K562 (cell line): ENCODE results near the gene FKRP. TPM values are rescaled to one million over a fixed set of nuclear protein-coding genes. Genes with fewer than 3 reads are reported as not detected.
A peak's percentile ranks its signal among the peaks of the same experiment; 100 is the strongest.

Experiments
- CEBPG ChIP-seq, 3 experiments: fragments of 200-800 bp in 1 of 3; sonication (Bioruptor generic) in 1 of 3; sonication (generic) in 1 of 3; formaldehyde crosslinking in 1 of 3; IDR thresholded peaks in 2 of 3; conservative IDR thresholded peaks in 1 of 3; 2 replicates each; pipeline versions ENCODE4 v1.6.1 to v1.8.0; 2016 to 2022; ENCODE audit warnings: missing compliant biosample characterization in 2 of 3, missing genetic modification characterization in 2 of 3, mild to moderate bottlenecking in 1 of 3, missing genetic modification reagents in 1 of 3
- ESRRB ChIP-seq: fragments of 250-450 bp; sonication (Bioruptor Pico); IDR thresholded peaks from 2 replicates; pipeline ENCODE4 v1.5.0; 2020; ENCODE audit warnings: mild to moderate bottlenecking, moderate library complexity, borderline replicate concordance
- FOSL1 ChIP-seq: fragments of 200-800 bp; sonication (Bioruptor generic); conservative IDR thresholded peaks from 2 replicates; pipeline ENCODE4 v1.6.1; 2016; ENCODE audit warnings: missing genetic modification characterization, missing compliant biosample characterization
- HDAC1 ChIP-seq, 2 experiments: fragments of 450-650 bp; IDR thresholded peaks; 2 replicates each; pipeline ENCODE4 v1.6.1; 2016 to 2017; ENCODE audit warnings: inconsistent platforms in 1 of 2, mild to moderate bottlenecking in 1 of 2, moderate library complexity in 1 of 2
- HLTF ChIP-seq: fragments of 450-650 bp; IDR thresholded peaks from 2 replicates; pipeline ENCODE4 v1.6.1; 2016
- KLF13 ChIP-seq: fragments of 450-650 bp; IDR thresholded peaks from 2 replicates; pipeline ENCODE4 v1.6.1; 2016; ENCODE audit warnings: missing genetic modification characterization, low read depth, mild to moderate bottlenecking, missing compliant biosample characterization, moderate library complexity, borderline replicate concordance
- MAFF ChIP-seq: IDR thresholded peaks from 2 replicates; pipeline ENCODE4 v1.6.1; 2012; ENCODE audit warnings: low read length, improper control_type of control experiment
- NR2C1 ChIP-seq, 2 experiments: fragments of 450-650 bp; IDR thresholded peaks; 2 replicates each; pipeline ENCODE4 v1.6.1; 2017; ENCODE audit warnings: mild to moderate bottlenecking in 2 of 2, antibody characterized with exemption in 1 of 2, inconsistent platforms in 1 of 2, missing compliant biosample characterization in 1 of 2, missing genetic modification characterization in 1 of 2
- POLR2AphosphoS5 ChIP-seq: IDR thresholded peaks from 2 replicates; pipeline ENCODE4 v1.6.1; 2011; ENCODE audit warnings: mild to moderate bottlenecking, low read depth, low read length, moderate library complexity; ENCODE audit not compliant: control insufficient read depth, insufficient read depth
- RHOXF2B ChIP-seq: fragments of 250-450 bp; sonication (Bioruptor Pico); conservative IDR thresholded peaks from 2 replicates; pipeline ENCODE4 v1.5.1; 2021
- SETDB1 ChIP-seq: IDR thresholded peaks from one replicate; pipeline ENCODE4 v1.6.1; 2012; ENCODE audit warnings: low read length, control low read depth, inconsistent platforms
- SIX5 ChIP-seq, 2 experiments: IDR thresholded peaks; 2 replicates each; pipeline ENCODE4 v1.6.1; 2011; ENCODE audit warnings: low read length in 2 of 2, borderline replicate concordance in 1 of 2, low read depth in 1 of 2, mild to moderate bottlenecking in 1 of 2, moderate library complexity in 1 of 2; ENCODE audit not compliant: insufficient read depth in 1 of 2
- SP1 ChIP-seq: sonication (generic); formaldehyde crosslinking; IDR thresholded peaks from 2 replicates; pipeline ENCODE4 v1.8.1; 2022; ENCODE audit warnings: mild to moderate bottlenecking, missing genetic modification reagents
- STAT5B ChIP-seq: fragments of 250-450 bp; sonication (Bioruptor Pico); IDR thresholded peaks from 2 replicates; pipeline ENCODE4 v1.8.0; 2021; ENCODE audit warnings: mild to moderate bottlenecking, inconsistent platforms
- TAL1 ChIP-seq: fragments of 450-650 bp; IDR thresholded peaks from 2 replicates; pipeline ENCODE4 v1.6.1; 2016; ENCODE audit warnings: mild to moderate bottlenecking
- TEAD2 ChIP-seq: fragments of 450-650 bp; IDR thresholded peaks from 2 replicates; pipeline ENCODE4 v1.6.1; 2016; ENCODE audit warnings: missing genetic modification characterization, control low read depth, missing compliant biosample characterization
- THAP7 ChIP-seq: fragments of 250-450 bp; sonication (Bioruptor Pico); IDR thresholded peaks from 2 replicates; pipeline ENCODE4 v1.5.0; 2021
- ZBTB17 ChIP-seq: fragments of 450-650 bp; formaldehyde crosslinking; IDR thresholded peaks from 2 replicates; pipeline ENCODE4 v1.4.0; 2020; ENCODE audit warnings: mild to moderate bottlenecking
- ZNF253 ChIP-seq: fragments of 250-450 bp; sonication (Bioruptor Pico); conservative IDR thresholded peaks from 2 replicates; pipeline ENCODE4 v1.6.1; 2021; ENCODE audit warnings: mild to moderate bottlenecking
- ZNF280A ChIP-seq: fragments of 450-650 bp; IDR thresholded peaks from 2 replicates; pipeline ENCODE4 v1.6.1; 2018; ENCODE audit warnings: mild to moderate bottlenecking, low read depth; ENCODE audit not compliant: partially characterized antibody
- ZNF347 ChIP-seq: fragments of 450-650 bp; formaldehyde crosslinking; IDR thresholded peaks from 2 replicates; pipeline ENCODE4 v1.4.0; 2020; ENCODE audit warnings: low read depth, mild to moderate bottlenecking, moderate library complexity
- ZNF57 ChIP-seq: fragments of 450-650 bp; formaldehyde crosslinking; IDR thresholded peaks from 2 replicates; pipeline ENCODE4 v1.4.0; 2020; ENCODE audit warnings: mild to moderate bottlenecking, moderate library complexity
- ZNF696 ChIP-seq: fragments of 250-450 bp; sonication (Bioruptor Pico); conservative IDR thresholded peaks from 2 replicates; pipeline ENCODE4 v1.4.0; 2020; ENCODE audit warnings: mild to moderate bottlenecking, moderate library complexity
- polyA plus RNA-seq, 8 experiments: library from polyadenylated mRNA; depleted of rRNA in 4 of 8; stranded (reverse) in 5 of 8; unstranded in 3 of 8; fragments of >200 nt; fragmentation: Nextera tagmentation in 2 of 8; fragmentation: Illumina TruSeq in 1 of 8; extraction: Ambion mirVana in 2 of 8; extraction: Trizol in 1 of 8; gene quantifications; 2 replicates each; pipeline versions ENCODE4 v1.2.1 to v1.2.3, GENCODE V29; 2011 to 2014; ENCODE audit warnings: inconsistent platforms in 1 of 8, missing spikeins in 1 of 8
- total RNA-seq, 7 experiments: library from RNA; depleted of rRNA in 6 of 7; stranded (reverse); fragments of >200 nt in 6 of 7; fragmentation: Illumina TruSeq in 2 of 7; extraction: Trizol in 2 of 7; gene quantifications; 2 replicates each; pipeline versions ENCODE4 v1.2.1 to v1.2.3, GENCODE V29; 2011 to 2021; ENCODE audit warnings: low replicate concordance in 1 of 7
- TF ChIP-seq, protein P1 (sequence below): fragments of 250-450 bp; sonication (Bioruptor Pico); IDR thresholded peaks from 2 replicates; pipeline ENCODE4 v1.8.0; 2021; ENCODE audit warnings: moderate library complexity, mild to moderate bottlenecking, inconsistent platforms
- TF ChIP-seq, protein P2 (sequence below): sonication (generic); formaldehyde crosslinking; IDR thresholded peaks from 2 replicates; pipeline ENCODE4 v1.8.0; 2022; ENCODE audit warnings: missing genetic modification reagents, mild to moderate bottlenecking, borderline replicate concordance

The FKRP gene
- total and polyA plus RNA-seq, 9 of the 15 experiments (the other 6 are each of a cell fraction or from before 2014, with no cell fraction given) = 0.68 to 16.1 (median 6.5) TPM

DNA sequence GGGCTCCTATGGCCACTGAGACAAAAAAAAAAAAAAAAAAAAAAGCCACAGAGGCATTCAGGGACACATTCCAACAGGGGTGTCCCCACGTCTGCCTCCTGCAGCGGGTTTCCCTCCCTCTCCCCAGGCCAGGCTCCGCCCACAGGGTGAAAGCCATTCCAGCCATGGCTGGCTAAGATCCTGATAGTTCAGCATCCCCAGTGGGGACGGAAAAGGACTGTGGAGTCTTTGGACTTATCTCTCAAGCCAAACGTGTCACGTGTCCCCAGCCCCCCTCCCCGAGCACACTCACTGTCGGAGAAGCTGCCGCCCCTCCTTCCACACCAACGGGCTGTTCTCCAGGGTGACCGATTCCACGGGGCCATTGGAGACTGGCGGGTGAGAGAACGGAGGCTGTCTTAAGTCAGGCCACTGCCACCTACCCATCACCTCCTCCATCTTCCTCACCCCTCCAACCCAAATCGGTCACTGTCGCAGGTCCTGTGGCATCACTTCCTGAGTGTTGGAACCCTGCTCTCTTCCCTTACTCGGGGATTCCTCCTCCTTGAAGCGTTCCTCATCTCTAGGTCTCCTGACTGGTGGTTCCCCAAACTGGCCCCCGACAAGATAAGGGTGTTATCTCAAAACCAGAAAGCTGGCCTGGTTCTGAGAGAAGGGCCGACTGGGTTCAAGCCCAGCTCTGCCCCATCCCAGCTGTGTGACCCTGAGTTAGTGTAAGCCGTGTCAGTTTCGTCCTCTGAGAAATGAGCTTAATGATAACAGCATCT, 9.1 kb upstream of the FKRP start (continued):
- no peak for TF ChIP-seq CEBPG (CRISPR knock-in tag; IDR thresholded peaks at IDR 0.05)
- no peak for TF ChIP-seq CEBPG (tag; conservative IDR thresholded peaks at IDR 0.05 in 1 of 2, IDR thresholded peaks at IDR 0.05 in 1 of 2)
- TF ChIP-seq THAP7 (CRISPR knock-in tag) = no peak
- no peak for TF ChIP-seq STAT5B (CRISPR knock-in tag)
- TF ChIP-seq RHOXF2B (CRISPR knock-in tag) = no peak
- TF ChIP-seq, protein P1, sequence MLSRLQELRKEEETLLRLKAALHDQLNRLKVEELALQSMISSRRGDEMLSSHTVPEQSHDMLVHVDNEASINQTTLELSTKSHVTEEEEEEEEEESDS = no peak
- no peak for TF ChIP-seq MAFF
- no peak for TF ChIP-seq ZNF347 (CRISPR knock-in tag)
- TF ChIP-seq SIX5 (IDR thresholded peaks at IDR 0.05; ENCODE audit: borderline replicate concordance in 1 of 2, insufficient read depth in 1 of 2, low read depth in 1 of 2, low read length in 2 of 2) = no peak
- TF ChIP-seq KLF13 (tag) = no peak
- peak; percentile 32; the same call in 1 of the 2 replicates for TF ChIP-seq SP1
- peak in 1 of 2 experiments; percentile 73; a peak in 2 of 4 replicates for TF ChIP-seq HDAC1 (IDR thresholded peaks at IDR 0.05)
- TF ChIP-seq ZNF280A = no peak
- TF ChIP-seq HLTF = no peak
- TF ChIP-seq ZNF57 (CRISPR knock-in tag) = no peak
- no peak for TF ChIP-seq ZBTB17 (CRISPR knock-in tag)
- no peak for TF ChIP-seq ESRRB
- TF ChIP-seq ZNF696 (CRISPR knock-in tag) = no peak
- no peak for TF ChIP-seq TAL1
- TF ChIP-seq, protein P2, sequence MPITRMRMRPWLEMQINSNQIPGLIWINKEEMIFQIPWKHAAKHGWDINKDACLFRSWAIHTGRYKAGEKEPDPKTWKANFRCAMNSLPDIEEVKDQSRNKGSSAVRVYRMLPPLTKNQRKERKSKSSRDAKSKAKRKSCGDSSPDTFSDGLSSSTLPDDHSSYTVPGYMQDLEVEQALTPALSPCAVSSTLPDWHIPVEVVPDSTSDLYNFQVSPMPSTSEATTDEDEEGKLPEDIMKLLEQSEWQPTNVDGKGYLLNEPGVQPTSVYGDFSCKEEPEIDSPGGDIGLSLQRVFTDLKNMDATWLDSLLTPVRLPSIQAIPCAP (CRISPR knock-in tag) = no peak
- TF ChIP-seq FOSL1 = peak; percentile 44; the same call in 1 of the 2 replicates
- TF ChIP-seq POLR2AphosphoS5 = 0 out of 2 replicates have a peak, but pooled peaks have one; percentile 26
- TF ChIP-seq SETDB1 = no peak
- TF ChIP-seq TEAD2 (tag) = no peak
- TF ChIP-seq NR2C1 (IDR thresholded peaks at IDR 0.05) = no peak
- TF ChIP-seq NR2C1 (tag; IDR thresholded peaks at IDR 0.05) = 0 out of 2 replicates have a peak, but pooled peaks have one; percentile 33
- no peak for TF ChIP-seq ZNF253 (CRISPR knock-in tag)
